Measurements from ENCODE around the gene PDHB. TPM values are rescaled to one million over a fixed set of nuclear protein-coding genes. Genes with fewer than 3 reads are reported as not detected.

Gene PDHB
- total RNA-seq, 2 donors from 2014 or later = 59.3 to 83.5 TPM

DNA sequence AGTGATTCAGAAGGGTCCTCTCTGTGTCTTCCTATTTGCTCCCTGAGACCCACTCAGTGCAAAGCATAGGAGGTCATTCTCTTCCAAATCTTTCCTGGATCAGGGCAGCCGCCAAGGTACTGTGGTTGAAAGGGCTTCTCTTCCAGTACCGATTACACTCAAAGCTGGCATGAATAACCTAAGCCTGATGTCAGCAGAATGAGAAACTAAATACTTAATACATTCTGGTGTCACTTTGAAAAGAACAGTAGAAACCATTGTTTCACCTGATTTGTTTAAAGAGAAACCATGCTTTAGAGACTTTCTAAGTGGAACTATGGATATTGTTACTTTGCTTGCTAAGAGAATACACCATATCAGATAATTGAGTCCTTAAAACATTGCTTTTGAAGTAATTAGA is 50.2 kb downstream of the PDHB start:
- Histone ChIP-seq H3K36me3 (no peaks in the 10 kb centered on the region), H3K4me1 (ENCODE audit: control insufficient read depth in 1 of 2, low read depth in 2 of 2) (peaks cover 12 to 28% of the 10 kb centered on the region in 2 donors), H3K4me3 (no peak overlapping the region), H3K27ac (no peak overlapping the region), H3K27me3 (replicated peaks; ENCODE audit: insufficient read depth) (no peaks in the 10 kb centered on the region), H3K9me3 (no peaks in the 10 kb centered on the region)
- DNase-seq (ENCODE audit: low spot score) (no peak), ATAC-seq (ENCODE audit: insufficient number of reproducible peaks, low FRiP score, low read depth) (no peak)
- TF ChIP-seq, protein P1, sequence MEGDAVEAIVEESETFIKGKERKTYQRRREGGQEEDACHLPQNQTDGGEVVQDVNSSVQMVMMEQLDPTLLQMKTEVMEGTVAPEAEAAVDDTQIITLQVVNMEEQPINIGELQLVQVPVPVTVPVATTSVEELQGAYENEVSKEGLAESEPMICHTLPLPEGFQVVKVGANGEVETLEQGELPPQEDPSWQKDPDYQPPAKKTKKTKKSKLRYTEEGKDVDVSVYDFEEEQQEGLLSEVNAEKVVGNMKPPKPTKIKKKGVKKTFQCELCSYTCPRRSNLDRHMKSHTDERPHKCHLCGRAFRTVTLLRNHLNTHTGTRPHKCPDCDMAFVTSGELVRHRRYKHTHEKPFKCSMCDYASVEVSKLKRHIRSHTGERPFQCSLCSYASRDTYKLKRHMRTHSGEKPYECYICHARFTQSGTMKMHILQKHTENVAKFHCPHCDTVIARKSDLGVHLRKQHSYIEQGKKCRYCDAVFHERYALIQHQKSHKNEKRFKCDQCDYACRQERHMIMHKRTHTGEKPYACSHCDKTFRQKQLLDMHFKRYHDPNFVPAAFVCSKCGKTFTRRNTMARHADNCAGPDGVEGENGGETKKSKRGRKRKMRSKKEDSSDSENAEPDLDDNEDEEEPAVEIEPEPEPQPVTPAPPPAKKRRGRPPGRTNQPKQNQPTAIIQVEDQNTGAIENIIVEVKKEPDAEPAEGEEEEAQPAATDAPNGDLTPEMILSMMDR (IDR thresholded peaks at IDR 0.05) = no peak

DNA sequence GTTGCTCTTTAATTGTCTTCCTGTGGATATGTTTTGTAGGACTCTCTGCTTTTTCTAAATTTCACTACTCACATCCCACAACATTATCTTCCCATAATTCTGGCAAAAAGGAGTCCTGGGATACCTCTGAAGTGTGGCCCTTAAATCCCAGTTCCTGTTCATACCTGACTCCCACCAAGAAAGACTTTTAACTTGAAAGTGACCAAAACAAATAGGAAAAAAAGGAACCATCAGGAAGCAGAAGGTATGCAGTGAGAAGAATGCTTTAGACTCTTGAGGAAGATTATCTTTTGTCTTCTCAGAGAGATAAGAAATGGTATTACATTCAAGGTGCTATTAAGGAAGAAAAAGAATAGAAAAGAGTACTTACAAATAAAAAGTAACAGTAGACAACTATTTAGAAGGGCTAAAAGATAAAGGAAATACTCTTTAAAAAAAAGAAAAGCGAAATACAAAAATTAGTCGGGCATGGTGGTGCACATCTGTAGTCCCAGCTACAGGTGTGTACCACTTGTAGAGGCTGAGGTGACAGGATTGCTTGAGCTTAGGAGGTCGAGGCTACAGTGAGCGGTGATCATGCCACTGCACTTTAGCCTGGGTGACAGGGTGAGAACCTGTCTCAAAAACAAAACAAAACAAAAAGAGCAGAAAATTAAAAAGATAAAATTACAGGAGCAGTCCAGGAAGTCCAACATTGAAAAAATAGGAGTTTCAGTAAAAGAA is 54.1 kb downstream of the PDHB start:
- TF ChIP-seq, protein P1 (IDR thresholded peaks at IDR 0.05) = no peak
- no peaks in the 10 kb centered on the region for H3K27me3 ChIP-seq (replicated peaks; ENCODE audit: insufficient read depth)
- H3K4me1 ChIP-seq (ENCODE audit: control insufficient read depth in 1 of 2, low read depth in 2 of 2) = peaks cover 0 to 4% of the 10 kb centered on the region in 2 donors
- no peaks in the 10 kb centered on the region for H3K36me3 ChIP-seq
- H3K27ac ChIP-seq = no peak overlapping the region
- DNase-seq (ENCODE audit: low spot score) (no peak), ATAC-seq (ENCODE audit: insufficient number of reproducible peaks, low FRiP score, low read depth) (no peak)
- H3K4me3 ChIP-seq = no peak overlapping the region
- no peaks in the 10 kb centered on the region for H3K9me3 ChIP-seq

DNA sequence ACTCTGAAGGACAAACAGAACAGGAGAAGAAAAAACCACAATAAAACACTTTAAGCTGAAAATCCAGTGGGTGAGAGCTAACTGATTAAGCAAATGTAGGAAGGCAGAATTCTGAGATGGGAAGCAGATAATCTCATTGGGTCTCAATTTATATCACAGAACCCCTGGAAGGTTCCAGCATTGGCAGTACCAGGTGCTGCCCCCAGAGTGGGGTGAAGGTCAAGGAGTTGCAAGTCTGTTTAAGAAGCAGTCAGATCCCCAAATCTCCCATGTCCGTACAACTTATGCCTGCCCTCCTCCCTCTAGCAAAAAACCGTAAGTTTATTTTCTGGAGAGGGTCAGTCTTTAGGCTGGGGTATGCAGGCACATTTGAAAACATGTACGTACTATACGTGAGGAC is 55.9 kb downstream of the PDHB start:
- no peaks in the 10 kb centered on the region for H3K9me3 ChIP-seq
- no peak overlapping the region for H3K4me3 ChIP-seq
- DNase-seq (ENCODE audit: low spot score) = no peak
- no peak overlapping the region for H3K27ac ChIP-seq
- no peak for ATAC-seq (ENCODE audit: insufficient number of reproducible peaks, low FRiP score, low read depth)
- no peaks in the 10 kb centered on the region for H3K4me1 ChIP-seq (ENCODE audit: control insufficient read depth in 1 of 2, low read depth in 2 of 2)
- H3K27me3 ChIP-seq (replicated peaks; ENCODE audit: insufficient read depth) = no peaks in the 10 kb centered on the region
- no peaks in the 10 kb centered on the region for H3K36me3 ChIP-seq
- TF ChIP-seq, protein P1 (IDR thresholded peaks at IDR 0.05) = no peak

Other genes with a start within 250 kb of the PDHB start
- gene DNASE1L3, start 222.9 kb downstream of the PDHB start, total RNA-seq = 1 to 10 TPM; 2.3 to 3.8 TPM
- 10 to 100 TPM in 1 of 2 donors, 1 to 10 TPM in 1; 6.1 to 10.6 TPM for gene ABHD6, start 196.0 kb downstream of the PDHB start, total RNA-seq
- 10 to 100 TPM in 1 of 2 donors, 1 to 10 TPM in 1; 5.0 to 10.1 TPM for gene RPP14, start 127.6 kb downstream of the PDHB start, total RNA-seq
- gene HTD2, start 127.3 kb downstream of the PDHB start, total RNA-seq = 10 to 100 TPM in 1 of 2 donors, not detected in 1; 13.9 TPM
- gene PXK, start 100.9 kb downstream of the PDHB start, total RNA-seq = 10 to 100 TPM; 22.1 to 34.2 TPM
- 10 to 100 TPM; 14.5 to 28.6 TPM for gene KCTD6, start 58.3 kb upstream of the PDHB start, total RNA-seq
- gene ACOX2, start 103.4 kb upstream of the PDHB start, total RNA-seq = 10 to 100 TPM; 20.8 to 22.2 TPM
- gene FAM107A, start 143.6 kb upstream of the PDHB start, total RNA-seq = 10 to 100 TPM; 25.3 to 63.6 TPM
- gene FAM3D, start 232.9 kb upstream of the PDHB start, total RNA-seq = not detected